SK-N-SH (cell line): ENCODE data around the gene CNTLN.

Experiments
- CTCF ChIP-seq: fragments of 200-600 bp; sonication (generic); IDR thresholded peaks from 2 replicates; pipeline ENCODE4 v1.6.1; 2017; ENCODE audit warnings: antibody characterized with exemption, mild to moderate bottlenecking, moderate library complexity
- EZH2phosphoT487 ChIP-seq: fragments of 200-600 bp; sonication (generic); IDR thresholded peaks from 2 replicates; pipeline ENCODE4 v1.6.1; 2017; ENCODE audit warnings: low read depth, mixed run types, mild to moderate bottlenecking, antibody characterized with exemption, moderate library complexity, borderline replicate concordance
- GABPA ChIP-seq: IDR thresholded peaks from 2 replicates; pipeline ENCODE4 v1.4.0; 2012; ENCODE audit warnings: low read depth, mild to moderate bottlenecking
- MXI1 ChIP-seq: IDR thresholded peaks from 2 replicates; pipeline ENCODE4 v1.6.1; 2012; ENCODE audit warnings: mild to moderate bottlenecking, low read depth, low read length, improper control_type of control experiment
- SIN3A ChIP-seq: IDR thresholded peaks from 2 replicates; pipeline ENCODE4 v1.6.1; 2012; ENCODE audit warnings: low read depth, mild to moderate bottlenecking, low read length, moderate library complexity, borderline replicate concordance
- TAF1 ChIP-seq: IDR thresholded peaks from 2 replicates; pipeline ENCODE4 v1.6.1; 2012; ENCODE audit warnings: low read depth, mild to moderate bottlenecking, low read length, moderate library complexity, borderline replicate concordance
- YY1 ChIP-seq: IDR thresholded peaks from 2 replicates; pipeline ENCODE4 v1.4.0; 2012; ENCODE audit warnings: low read depth, mild to moderate bottlenecking
- TF ChIP-seq, protein P1 (sequence below): IDR thresholded peaks from 2 replicates; pipeline ENCODE4 v1.4.0; 2012; ENCODE audit warnings: low read depth
- TF ChIP-seq, protein P2 (sequence below): IDR thresholded peaks from 2 replicates; pipeline ENCODE4 v1.4.0; 2012; ENCODE audit warnings: low read depth, borderline replicate concordance

- TF ChIP-seq TAF1: no peak
- TF ChIP-seq YY1: no peak
- no peak for TF ChIP-seq EZH2phosphoT487
- TF ChIP-seq, protein P1, sequence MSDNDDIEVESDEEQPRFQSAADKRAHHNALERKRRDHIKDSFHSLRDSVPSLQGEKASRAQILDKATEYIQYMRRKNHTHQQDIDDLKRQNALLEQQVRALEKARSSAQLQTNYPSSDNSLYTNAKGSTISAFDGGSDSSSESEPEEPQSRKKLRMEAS: no peak
- TF ChIP-seq CTCF: no peak
- no peak for TF ChIP-seq MXI1
- no peak for TF ChIP-seq SIN3A
- TF ChIP-seq GABPA: no peak
- TF ChIP-seq, protein P2, sequence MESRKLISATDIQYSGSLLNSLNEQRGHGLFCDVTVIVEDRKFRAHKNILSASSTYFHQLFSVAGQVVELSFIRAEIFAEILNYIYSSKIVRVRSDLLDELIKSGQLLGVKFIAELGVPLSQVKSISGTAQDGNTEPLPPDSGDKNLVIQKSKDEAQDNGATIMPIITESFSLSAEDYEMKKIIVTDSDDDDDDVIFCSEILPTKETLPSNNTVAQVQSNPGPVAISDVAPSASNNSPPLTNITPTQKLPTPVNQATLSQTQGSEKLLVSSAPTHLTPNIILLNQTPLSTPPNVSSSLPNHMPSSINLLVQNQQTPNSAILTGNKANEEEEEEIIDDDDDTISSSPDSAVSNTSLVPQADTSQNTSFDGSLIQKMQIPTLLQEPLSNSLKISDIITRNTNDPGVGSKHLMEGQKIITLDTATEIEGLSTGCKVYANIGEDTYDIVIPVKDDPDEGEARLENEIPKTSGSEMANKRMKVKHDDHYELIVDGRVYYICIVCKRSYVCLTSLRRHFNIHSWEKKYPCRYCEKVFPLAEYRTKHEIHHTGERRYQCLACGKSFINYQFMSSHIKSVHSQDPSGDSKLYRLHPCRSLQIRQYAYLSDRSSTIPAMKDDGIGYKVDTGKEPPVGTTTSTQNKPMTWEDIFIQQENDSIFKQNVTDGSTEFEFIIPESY: no peak
These were observed 397.6 kb downstream of the CNTLN start for GRCh38 chr9:17532461-17532860.
